NCI-H1436 treated with DMSO at 0.1 percent for 48 hours (cell line): ENCODE results near the gene PDE6A.
"Not testable (repeated sequence)": the region's sequence is repeated elsewhere in the genome, so short reads cannot be mapped to it uniquely, and the experiment has no call there.

Experiments used
- DNase-seq: peaks from one replicate; lab custom pipeline; 2025; lab: John Stamatoyannopoulos, UW

PDE6A gene

GRCh38 chr5:149863830-149864229 is 80.8 kb downstream of the PDE6A start:
- DNase-seq, result no peak

- no peak for DNase-seq
These were observed 81.4 kb downstream of the PDE6A start for GRCh38 chr5:149863176-149863575.

- DNase-seq, result no peak
These were observed 83.7 kb downstream of the PDE6A start for GRCh38 chr5:149860801-149861322.

GRCh38 chr5:149859746-149860145 is 84.8 kb downstream of the PDE6A start:
- DNase-seq, result no peak

- not testable (repeated sequence) for DNase-seq
These were observed 86.1 kb downstream of the PDE6A start for GRCh38 chr5:149858481-149858880.

- DNase-seq, result no peak
These were observed 87.1 kb downstream of the PDE6A start for GRCh38 chr5:149857499-149857898.

- no peak for DNase-seq
These were observed 89.2 kb downstream of the PDE6A start for GRCh38 chr5:149855366-149855765.

GRCh38 chr5:149854866-149855265 is 89.7 kb downstream of the PDE6A start:
- no peak for DNase-seq

- DNase-seq, result no peak
These were observed 90.9 kb downstream of the PDE6A start for GRCh38 chr5:149853701-149854100.

- no peak for DNase-seq
These were observed 91.3 kb downstream of the PDE6A start for GRCh38 chr5:149853331-149853648.

- DNase-seq, result no peak
These were observed 91.8 kb downstream of the PDE6A start for GRCh38 chr5:149852641-149853330.

GRCh38 chr5:149851211-149851610 is 93.4 kb downstream of the PDE6A start:
- DNase-seq, result no peak

GRCh38 chr5:149849966-149850910 is 94.4 kb downstream of the PDE6A start:
- DNase-seq, result no peak

GRCh38 chr5:149849280-149849965 is 95.2 kb downstream of the PDE6A start:
- no peak for DNase-seq

- no peak for DNase-seq
These were observed 97.0 kb downstream of the PDE6A start for GRCh38 chr5:149847611-149848010.

GRCh38 chr5:149846021-149846420 is 98.6 kb downstream of the PDE6A start:
- DNase-seq, result no peak

GRCh38 chr5:149845601-149846000 is 99.0 kb downstream of the PDE6A start:
- no peak for DNase-seq

- DNase-seq, result no peak
These were observed 102.5 kb downstream of the PDE6A start for GRCh38 chr5:149841851-149842793.

GRCh38 chr5:149840226-149840825 is 104.3 kb downstream of the PDE6A start:
- DNase-seq, result no peak

- no peak for DNase-seq
These were observed 104.8 kb downstream of the PDE6A start for GRCh38 chr5:149839761-149840160.
